HG03097 (cell line): ENCODE measurements around the gene KDM3B.
A peak's percentile ranks its signal among the peaks of the same experiment; 100 is the strongest.

Experiments
- ATAC-seq: cut with Tn5 transposase; IDR thresholded peaks from one replicate; pipeline ENCODE4 v1.9.1; 2021; ENCODE audit not compliant: unreplicated experiment, low FRiP score

Gene KDM3B

DNA sequence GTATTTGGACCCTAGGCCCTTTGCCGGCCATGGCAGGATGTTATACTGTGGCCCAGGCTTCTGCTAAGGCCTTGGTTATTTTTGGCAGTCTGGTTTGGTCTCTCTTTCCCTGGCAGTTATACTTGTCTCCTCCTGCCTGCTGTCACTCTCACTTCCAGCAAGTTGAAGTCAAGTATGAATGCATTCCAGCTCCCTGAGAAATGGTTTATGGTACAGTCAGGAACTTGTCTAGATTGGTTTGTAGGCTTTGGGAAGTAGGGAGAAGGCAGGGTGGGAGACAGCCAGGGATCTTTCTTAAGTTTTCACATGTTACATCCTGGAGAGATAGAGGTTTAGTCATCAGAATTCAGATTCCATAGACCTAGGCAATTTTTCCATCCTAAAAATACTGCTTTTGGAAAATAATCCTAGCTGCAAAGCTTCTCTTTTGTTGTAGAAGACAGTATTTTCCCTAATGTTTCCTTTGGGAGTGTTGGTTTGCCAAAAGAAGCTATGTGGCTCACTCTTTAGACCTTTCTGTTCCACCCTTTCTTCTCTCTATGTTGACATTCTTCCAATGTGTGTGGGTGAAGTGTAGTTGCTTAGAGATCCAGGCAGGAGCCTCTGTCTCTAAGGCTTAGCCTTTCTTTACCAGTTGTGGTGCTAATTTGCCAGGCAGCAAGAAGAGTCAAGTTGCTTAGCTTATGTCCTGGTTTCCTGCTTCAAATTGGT, 2.5 kb upstream of the KDM3B start:
- ATAC-seq = no peak

DNA sequence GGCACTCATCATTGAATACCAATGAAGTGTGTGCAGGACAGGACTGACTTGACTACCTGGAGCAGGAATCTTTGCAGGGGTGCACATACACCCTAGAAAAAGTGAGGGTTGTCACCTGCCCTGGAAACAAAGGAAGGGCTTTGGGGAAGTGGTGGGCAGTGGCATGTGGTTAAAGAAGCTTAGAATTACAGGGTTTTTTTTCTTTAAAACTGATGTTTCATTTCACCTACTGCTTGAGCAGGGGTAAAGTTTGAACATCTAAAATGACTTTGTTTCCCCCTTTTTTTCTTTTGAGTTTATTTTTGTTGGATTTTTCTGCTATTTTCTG, 2.0 kb upstream of the KDM3B start:
- no peak for ATAC-seq

DNA sequence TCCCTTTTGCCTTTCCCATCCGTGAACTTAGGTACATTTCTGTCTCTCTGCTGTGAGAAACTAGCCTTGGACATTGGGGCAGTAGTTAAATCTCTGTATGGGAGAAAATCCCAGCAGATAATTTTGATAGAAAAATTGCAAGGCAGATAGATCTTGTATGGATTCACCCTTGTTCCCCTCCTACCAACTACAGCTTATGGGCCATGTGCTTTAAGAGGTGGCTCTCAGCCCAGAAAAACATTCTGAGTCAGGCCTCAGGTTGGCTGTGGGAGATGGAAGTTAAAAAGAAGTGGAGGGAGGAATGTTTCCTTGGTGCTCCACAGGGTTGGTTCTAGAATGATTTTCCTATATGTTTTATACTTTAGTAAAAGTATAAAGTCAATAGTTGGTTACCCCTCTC, 1.4 kb upstream of the KDM3B start:
- ATAC-seq = no peak

DNA sequence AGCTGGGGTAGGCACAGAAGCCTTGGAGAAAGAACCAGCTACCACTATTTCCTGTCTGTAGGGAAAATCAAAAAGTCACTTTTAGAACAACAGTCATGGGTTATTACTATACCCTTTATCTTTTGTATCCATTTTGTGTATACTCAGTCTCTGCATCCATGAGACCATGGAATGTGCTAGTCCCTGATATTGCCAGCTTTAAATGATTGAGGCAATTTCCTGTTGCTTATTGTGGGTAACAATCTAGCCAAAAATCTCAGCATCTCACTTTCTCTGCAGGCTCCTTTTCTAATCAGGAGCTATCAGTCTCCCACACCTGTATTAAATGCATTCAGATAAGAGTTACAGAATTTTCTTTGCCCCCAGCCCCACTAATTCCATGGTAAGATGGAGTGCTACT, 968 bp upstream of the KDM3B start:
- ATAC-seq = no peak

DNA sequence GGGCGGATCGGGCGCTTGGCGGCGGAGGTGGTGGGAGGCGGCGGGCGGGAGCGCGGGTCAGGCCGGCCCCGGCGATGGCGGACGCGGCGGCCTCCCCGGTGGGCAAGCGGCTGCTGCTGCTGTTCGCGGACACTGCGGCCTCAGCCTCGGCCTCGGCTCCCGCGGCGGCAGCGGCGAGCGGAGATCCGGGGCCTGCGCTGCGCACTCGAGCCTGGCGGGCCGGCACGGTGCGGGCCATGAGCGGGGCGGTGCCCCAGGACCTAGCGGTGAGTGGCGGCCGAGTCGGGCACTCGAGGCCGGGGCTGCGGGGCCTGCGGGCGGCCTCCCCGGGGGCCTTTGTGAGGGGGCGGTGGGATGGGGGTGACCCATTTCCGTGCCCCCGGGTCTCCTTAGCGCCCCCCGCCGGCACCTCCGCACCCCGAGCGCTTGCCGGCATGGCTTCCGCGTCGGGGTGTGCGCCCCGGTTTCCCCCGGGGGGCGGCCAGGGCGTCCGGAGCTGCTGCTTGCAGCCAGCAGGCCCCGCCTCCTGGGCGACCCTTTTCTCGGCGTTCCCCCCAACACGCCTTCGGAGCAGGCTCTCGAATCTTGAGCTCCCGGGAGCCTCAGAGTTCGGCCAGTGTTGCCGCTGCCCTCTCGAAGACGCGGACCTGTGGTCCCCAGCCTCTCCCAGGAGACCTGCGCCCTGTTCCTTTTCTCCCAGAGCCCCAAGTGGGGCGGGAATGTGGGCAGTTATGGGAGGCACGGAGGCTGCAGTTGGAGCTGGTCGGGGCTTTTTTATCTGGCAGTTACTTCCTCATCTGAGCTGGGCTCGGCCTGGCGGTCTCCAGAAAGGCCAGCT, 456 bp downstream of the KDM3B start:
- peak; percentile 37 for ATAC-seq

DNA sequence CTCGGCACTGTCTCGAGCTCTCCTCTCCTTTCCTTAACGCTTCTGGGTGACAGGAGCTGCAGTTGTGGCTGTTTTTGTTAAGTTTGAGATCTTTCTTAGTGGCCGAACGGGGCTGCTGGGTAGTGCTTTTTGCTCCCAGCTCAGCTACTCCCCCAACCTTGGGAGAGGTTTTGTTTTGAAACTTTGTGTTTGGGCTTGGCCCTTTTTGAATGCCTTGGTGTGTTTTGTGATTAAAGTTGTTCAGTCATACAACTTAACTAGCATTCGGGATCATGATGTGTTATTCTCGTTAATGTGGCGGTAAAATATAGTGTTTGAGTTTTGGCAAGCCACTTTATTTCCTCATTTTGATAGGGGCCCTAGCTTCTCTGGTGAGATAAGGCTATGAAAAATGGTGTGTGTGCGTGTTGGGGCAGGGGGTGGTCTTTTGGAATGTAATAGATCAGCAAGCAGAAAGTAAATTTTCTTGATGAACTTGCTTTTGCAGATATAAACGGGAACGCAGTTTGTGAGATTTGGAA, 1.1 kb downstream of the KDM3B start:
- ATAC-seq = no peak

DNA sequence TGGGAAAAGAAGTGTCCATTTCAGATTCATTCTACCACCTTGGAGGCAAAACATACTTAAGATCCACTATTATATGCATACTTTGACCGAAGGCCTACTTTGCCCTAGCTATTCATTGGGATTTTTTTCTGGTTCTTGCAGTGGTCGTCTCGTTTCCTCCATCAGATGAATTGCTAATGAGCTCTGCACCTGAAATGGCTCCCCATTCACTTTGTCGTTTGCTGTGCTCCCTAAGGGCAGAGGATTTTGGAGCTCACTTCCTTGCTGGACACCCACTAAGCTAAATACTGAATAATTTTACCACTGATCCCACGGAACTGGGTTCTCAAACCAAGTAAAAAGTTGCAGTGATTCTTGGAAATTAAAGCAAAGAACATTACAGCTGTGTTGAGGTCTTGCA, 1.9 kb downstream of the KDM3B start:
- ATAC-seq = no peak

DNA sequence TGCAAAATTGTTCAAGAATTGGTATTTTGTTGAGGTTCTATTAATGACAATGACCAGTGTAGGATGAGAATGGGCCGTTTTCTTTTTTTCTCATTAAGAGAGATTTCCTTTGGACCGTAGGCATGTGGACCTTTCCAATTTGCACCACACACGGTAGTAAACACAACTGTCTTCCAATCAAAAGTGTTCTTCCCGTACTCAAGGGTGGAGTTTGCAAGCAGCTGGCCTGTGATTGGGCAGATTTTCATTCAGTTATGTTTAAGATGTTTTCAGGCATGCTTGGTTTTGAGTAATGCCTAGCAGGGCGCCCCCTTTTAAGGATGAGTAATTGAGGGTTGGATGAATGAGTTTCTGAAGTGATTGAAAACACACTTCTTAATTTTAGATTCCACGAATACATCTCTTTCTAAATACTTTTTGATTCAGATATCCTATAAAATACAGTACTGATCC, 2.5 kb downstream of the KDM3B start:
- no peak for ATAC-seq

DNA sequence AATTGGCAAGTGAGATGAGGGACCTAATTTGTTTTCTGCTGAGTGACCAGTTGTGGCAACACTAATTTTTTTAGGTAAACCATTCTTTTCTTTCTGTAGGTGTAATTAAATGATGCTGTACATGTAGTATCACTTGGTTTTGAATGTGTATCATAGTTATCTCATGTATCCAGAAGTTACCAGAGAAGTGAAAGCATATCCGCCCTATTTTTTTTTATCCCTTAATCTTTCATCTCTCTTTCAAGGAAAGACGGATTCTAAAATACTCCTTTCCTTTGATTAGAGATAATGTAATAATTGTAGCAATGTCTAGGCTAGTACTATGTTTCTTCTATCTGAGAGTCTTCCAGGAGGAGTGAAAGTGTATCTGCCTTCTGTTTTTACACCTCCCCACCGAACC, 7.1 kb downstream of the KDM3B start:
- ATAC-seq = no peak

DNA sequence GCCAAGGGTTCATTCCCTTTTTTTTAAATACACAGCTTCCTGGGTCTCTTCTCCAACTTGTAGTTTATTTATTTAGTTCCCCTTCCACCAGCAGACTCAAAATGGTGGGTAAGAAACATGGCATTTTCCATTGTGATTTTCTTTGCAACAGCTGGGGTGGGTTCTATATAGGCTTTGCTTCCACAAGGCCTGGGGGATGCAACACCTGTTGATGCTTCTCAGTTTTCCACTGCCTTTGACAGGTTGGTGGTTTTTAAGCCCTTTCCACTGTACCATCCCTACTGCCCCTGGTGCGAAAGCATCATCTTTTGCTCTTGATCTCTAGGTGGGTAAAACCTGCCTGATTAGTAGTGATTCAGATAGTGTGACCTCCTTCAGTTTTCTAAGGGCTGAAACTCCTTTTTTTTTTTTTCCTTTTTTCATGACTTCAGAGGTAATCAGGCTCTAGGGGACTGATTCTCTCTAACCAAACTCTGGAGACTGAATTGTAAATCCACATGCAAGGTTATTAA, 8.5 kb downstream of the KDM3B start:
- ATAC-seq = no peak

DNA sequence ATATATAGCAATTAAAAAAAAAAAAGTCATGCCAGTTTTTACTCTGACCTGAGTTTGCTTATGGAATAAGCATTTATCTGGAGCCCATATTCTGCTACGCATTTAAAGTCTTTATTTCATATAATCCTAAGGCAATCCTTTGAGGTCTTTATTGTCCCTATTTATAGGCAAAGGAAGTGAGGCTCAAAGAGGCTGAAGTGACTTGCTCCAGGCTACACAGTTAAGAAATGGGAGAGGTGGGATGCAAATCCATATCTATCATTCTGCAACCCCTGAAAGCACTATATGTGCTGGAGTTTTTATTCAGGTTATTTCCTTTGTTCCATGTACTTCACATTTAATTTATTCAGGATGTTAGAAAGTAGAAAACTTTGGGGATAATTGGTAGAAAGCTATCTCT, 12.1 kb downstream of the KDM3B start:
- ATAC-seq = no peak

DNA sequence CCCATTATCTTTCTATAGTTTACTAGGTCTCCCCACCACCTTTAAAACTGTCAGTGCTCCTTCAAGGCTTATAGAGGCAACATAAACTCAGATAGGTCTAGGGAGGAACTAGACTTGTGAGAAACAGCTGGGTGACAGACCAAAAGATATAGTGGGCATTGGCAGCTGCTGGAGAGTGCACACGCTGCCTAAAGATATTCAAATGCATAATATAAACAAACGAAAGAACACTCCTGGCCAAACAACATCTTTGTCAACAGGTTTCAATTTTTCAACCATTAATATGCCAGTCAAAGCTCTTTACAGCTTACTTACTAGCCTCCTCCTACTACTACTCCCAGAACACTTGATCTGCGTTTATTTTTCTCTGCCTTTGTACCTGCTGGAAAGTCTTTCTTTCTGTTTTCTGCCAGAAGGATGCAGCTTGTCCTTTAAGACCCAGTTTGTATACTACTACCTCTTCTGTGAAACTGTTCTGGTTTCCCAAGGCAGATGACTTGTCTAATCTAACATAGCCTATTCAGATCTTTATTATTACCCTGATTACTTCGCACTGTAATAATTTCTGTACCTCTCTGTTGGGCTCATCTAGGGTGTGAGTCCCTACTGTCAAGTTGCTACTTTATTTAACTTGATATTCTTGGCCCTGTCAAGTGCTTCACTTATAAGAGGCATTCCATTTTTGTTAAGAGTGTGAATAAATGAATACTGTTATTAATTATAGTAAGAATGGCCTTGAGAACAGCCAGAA, 14.3 kb downstream of the KDM3B start:
- no peak for ATAC-seq

DNA sequence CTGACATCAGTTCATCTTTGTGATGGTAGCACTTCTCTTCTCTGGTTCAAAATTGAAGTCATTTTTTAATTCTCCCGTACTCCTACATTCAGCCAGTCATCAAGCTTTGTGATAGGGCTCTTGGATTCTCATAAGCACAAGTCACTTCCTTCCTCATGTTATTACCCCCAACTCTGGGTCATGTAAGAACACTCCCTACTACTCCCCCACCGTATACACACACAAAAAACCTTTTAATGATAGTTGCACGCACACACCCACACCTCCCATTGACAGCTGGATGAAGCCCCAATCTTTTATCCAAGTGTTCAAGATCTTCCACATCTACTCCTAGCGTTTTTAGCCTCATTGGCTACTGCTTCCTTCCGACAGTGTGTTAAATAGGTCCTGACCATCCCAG, 16.8 kb downstream of the KDM3B start:
- ATAC-seq = no peak

DNA sequence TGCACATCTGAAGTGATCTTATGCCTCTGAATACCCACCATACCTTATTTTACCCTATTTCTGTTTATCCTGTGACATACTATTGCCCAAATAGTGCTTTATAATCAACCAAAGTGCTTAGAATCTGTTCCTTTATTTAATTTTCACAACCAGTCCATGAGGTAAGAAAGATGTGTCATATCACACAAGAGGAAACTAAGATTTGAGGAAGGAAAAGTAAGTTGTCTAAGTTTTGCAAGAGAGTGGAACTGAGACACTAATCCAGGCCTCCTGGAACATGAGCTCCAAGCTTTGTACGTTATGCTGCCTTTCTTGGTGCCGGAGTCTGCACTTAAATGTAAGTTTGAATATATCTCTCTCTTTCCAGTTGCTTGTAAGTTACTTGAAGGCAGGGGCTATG, 17.2 kb downstream of the KDM3B start:
- no peak for ATAC-seq

DNA sequence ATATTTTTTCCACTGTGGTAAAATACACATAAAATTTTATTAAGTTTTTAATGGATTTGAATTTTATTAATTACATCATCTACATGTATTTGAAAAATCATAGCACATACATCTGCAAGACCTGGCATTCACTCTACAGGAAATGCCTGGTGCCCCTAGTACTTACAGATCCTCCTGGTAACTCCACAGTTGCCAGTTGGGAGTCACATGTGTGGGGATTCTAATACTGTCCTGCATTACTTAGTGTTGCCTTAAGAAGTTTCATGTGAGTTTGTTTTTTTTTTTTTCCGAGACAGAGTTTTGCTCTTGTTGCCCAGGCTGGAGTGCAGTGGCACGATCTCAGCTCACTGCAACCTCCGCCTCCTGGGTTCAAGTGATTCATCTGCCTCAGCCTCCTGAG, 18.1 kb downstream of the KDM3B start:
- no peak for ATAC-seq

DNA sequence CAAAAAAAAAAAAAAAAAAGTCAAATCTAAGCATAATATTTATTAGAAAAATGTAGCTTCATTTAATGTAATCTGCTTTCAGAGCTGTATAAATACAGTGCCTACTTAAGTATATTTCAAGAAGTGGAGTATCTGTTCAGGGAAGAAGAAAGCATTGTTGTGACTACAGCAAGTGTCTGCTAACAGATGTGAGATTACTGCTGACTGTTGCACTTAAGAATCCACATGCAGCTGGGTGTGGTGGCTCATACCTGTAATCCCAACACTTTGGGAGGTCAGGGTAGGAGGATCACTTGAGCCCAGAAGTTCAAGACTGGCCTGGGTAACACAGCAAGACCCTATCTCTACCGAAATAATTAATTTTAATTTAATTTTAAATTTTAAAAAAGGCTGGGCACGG, 19.0 kb downstream of the KDM3B start:
- no peak for ATAC-seq

DNA sequence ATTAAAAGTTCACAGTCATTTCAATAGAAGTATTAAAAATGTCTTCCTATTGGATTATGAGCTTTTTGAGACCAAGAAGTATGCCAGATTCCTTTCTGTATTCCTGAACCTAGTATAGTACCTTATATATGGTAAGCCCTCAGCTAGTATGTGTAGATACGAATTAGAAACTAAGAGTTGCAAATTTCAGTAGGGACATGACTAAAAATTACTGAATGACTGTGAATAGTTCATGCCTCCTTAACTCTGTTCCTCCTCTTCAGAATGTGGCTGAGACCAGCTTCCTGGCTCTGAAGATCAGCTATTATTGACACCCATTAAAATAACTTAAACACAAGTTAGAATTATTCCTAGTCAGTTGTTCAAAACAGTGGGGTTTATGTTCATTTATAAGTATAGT, 19.7 kb downstream of the KDM3B start:
- ATAC-seq = no peak

DNA sequence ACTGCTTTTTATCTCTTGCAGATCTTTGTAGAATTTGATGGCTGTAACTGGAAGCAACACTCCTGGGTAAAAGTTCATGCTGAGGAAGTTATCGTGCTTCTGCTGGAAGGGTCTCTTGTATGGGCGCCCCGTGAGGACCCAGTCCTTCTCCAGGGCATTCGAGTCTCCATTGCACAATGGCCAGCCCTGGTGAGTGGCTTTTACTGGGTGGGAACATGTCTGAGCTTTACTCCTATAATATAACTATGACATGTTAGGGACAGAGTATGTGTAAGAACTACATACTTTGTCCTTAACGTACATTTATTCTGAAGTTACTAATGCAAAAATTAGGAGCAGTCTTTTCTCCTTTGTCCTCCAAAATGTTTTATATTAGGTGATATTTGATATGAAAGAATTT, 20.2 kb downstream of the KDM3B start:
- no peak for ATAC-seq

DNA sequence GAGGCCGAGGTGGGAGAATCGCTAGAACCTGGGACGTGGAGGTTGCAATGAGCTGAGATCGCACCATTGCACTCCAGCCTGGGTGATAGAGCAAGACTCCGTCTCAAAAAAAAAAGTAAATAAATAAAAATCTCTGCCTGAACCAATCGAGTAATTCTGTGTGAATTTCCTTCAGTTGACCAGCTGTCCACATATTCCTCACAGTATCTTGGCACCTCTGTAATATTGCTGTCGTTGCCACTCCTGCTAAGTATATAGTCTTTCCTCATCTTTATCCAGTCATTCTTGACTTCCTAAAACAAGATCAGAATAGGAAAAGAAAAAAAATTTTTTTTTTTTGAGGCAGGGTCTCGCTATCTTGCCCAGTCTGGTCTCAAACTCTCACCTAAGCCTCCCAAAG, 29.9 kb downstream of the KDM3B start:
- ATAC-seq = no peak

DNA sequence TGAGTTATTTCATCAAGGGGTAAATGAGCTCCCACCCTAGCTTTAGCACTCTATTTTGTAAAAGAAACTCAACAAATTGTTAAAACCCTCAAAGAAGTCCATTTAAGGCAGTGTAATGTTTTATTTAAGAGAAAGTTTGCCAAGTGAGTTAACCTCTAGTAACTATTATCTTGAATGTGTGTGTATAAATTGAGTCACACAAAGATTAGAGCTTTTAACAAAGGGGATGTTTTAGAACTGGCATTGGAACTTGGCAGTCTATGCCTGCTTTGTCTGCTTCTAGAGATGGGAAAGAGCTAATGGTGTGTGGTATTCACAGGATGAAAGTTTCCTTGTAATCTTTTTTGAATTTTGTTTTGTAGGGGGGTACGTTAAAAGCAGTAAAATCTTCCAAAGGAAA, 33.2 kb downstream of the KDM3B start:
- no peak for ATAC-seq

DNA sequence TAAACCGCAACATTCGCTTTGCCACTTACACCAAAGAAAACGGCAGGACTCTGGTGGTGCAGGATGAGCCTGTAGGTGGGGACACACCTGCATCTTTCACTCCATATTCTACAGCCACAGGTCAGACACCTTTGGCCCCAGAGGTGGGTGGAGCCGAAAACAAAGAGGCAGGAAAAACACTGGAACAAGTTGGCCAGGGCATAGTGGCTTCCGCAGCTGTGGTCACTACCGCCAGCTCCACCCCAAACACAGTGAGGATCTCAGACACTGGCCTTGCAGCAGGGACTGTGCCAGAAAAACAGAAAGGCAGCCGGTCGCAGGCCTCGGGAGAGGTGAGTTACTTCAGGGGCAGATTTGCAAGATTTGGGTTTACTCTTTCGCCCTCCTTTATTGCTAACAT, 33.8 kb downstream of the KDM3B start:
- ATAC-seq = no peak
